ENCODE data around the gene KLHDC8B. TPM values are rescaled to one million over a fixed set of nuclear protein-coding genes. Genes with fewer than 3 reads are reported as not detected.

The KLHDC8B gene
- 1 to 10 TPM; 1.5 to 1.7 TPM for total RNA-seq

GRCh38 chr3:49171119-49171774, at the start of gene KLHDC8B:
KLHDC8B (plus strand) TSS chr3:49171598; CDS start chr3:49172770, 1,172 bp downstream.
- POLR2A ChIA-PET: interaction anchor here (1.0 kb wide), 1 partner anchor 67 kb away, joined by 3 read pairs; no protein-coding TSS in a partner anchor
- H3K36me3 Mint-ChIP-seq (ENCODE audit: low read depth): peaks cover 5% of the 10 kb centered on the region
- no peaks in the 10 kb centered on the region for H3K9me3 Mint-ChIP-seq
- no peaks in the 10 kb centered on the region for H3K27me3 Mint-ChIP-seq
- H3K27ac Mint-ChIP-seq: peak within 1 kb of the TSS; percentile 75
- H3K4me3 Mint-ChIP-seq: peak within 1 kb of the TSS; percentile 71
- CTCF ChIA-PET: interaction anchor here (0.6 to 2.8 kb wide), 20 partner anchors 9 to 385 kb away, joined by 3 to 27 read pairs (median 4); partner anchors contain the start of genes NDUFAF3, USP19 and WDR6
- DNase-seq: peak; percentile 81
- peaks cover 19% of the 10 kb centered on the region for H3K4me1 Mint-ChIP-seq

- Mint-ChIP-seq H3K9me3 (no peaks in the 10 kb centered on the region), H3K36me3 (ENCODE audit: low read depth) (peaks cover 19% of the 10 kb centered on the region), H3K4me3 (peak overlapping the region; percentile 91), H3K27ac (peak overlapping the region; percentile 94), H3K27me3 (no peaks in the 10 kb centered on the region), H3K4me1 (peaks cover 23% of the 10 kb centered on the region)
- ChIA-PET CTCF (interaction anchor here (1.0 to 3.8 kb wide), 6 partner anchors 8 to 49 kb away, joined by 3 to 17 read pairs (median 8); partner anchors contain the start of genes KLHDC8B, LAMB2 and QRICH1), POLR2A (no interaction called here)
- no peak for DNase-seq
Measured at GRCh38 chr3:49122022-49122421, 49.4 kb upstream of the KLHDC8B start.

GRCh38 chr3:49122451-49122850, 48.9 kb upstream of the KLHDC8B start:
- H3K4me1 Mint-ChIP-seq: peaks cover 23% of the 10 kb centered on the region
- peak overlapping the region; percentile 94 for H3K27ac Mint-ChIP-seq
- no peak for DNase-seq
- H3K27me3 Mint-ChIP-seq: no peaks in the 10 kb centered on the region
- H3K4me3 Mint-ChIP-seq: no peak overlapping the region
- H3K9me3 Mint-ChIP-seq: no peaks in the 10 kb centered on the region
- CTCF ChIA-PET: interaction anchor here (0.6 to 3.8 kb wide), 6 partner anchors 9 to 49 kb away, joined by 3 to 17 read pairs (median 5); partner anchors contain the start of genes KLHDC8B and LAMB2
- H3K36me3 Mint-ChIP-seq (ENCODE audit: low read depth): peaks cover 17% of the 10 kb centered on the region
- POLR2A ChIA-PET: no interaction called here

GRCh38 chr3:49122886-49123545, 48.4 kb upstream of the KLHDC8B start:
- ChIA-PET POLR2A (no interaction called here), CTCF (interaction anchor here (0.5 to 3.8 kb wide), 7 partner anchors 9 to 45 kb away, joined by 3 to 17 read pairs (median 5); no protein-coding TSS in a partner anchor)
- H3K4me1 Mint-ChIP-seq: peaks cover 23% of the 10 kb centered on the region
- DNase-seq: no peak
- H3K27me3 Mint-ChIP-seq: no peaks in the 10 kb centered on the region
- H3K36me3 Mint-ChIP-seq (ENCODE audit: low read depth): peaks cover 13% of the 10 kb centered on the region
- no peak overlapping the region for H3K27ac Mint-ChIP-seq
- H3K9me3 Mint-ChIP-seq: no peaks in the 10 kb centered on the region
- H3K4me3 Mint-ChIP-seq: no peak overlapping the region

- Mint-ChIP-seq H3K4me3 (no peak overlapping the region), H3K36me3 (ENCODE audit: low read depth) (peaks cover 11% of the 10 kb centered on the region), H3K4me1 (peaks cover 21% of the 10 kb centered on the region), H3K27ac (no peak overlapping the region), H3K9me3 (no peaks in the 10 kb centered on the region), H3K27me3 (no peaks in the 10 kb centered on the region)
- POLR2A ChIA-PET: no interaction called here
- DNase-seq: no peak
- CTCF ChIA-PET: interaction anchor here (0.5 to 1.5 kb wide), 3 partner anchors 11 to 15 kb away, joined by 3 to 6 read pairs (median 3); no protein-coding TSS in a partner anchor
Measured at GRCh38 chr3:49123687-49124086, 47.7 kb upstream of the KLHDC8B start.

- Mint-ChIP-seq H3K9me3 (no peaks in the 10 kb centered on the region), H3K27ac (no peak overlapping the region), H3K36me3 (ENCODE audit: low read depth) (peaks cover 6% of the 10 kb centered on the region), H3K4me3 (no peak overlapping the region), H3K4me1 (peaks cover 15% of the 10 kb centered on the region), H3K27me3 (no peaks in the 10 kb centered on the region)
- CTCF ChIA-PET: interaction anchor here (1.1 to 1.5 kb wide), 2 partner anchors 11 to 14 kb away, joined by 3 to 6 read pairs; no protein-coding TSS in a partner anchor
- POLR2A ChIA-PET: no interaction called here
- no peak for DNase-seq
Measured at GRCh38 chr3:49124203-49124602, 47.2 kb upstream of the KLHDC8B start.

- no peak overlapping the region for H3K4me3 Mint-ChIP-seq
- DNase-seq: no peak
- POLR2A ChIA-PET: no interaction called here
- H3K4me1 Mint-ChIP-seq: peaks cover 7% of the 10 kb centered on the region
- peaks cover under 1% of the 10 kb centered on the region for H3K36me3 Mint-ChIP-seq (ENCODE audit: low read depth)
- H3K9me3 Mint-ChIP-seq: no peaks in the 10 kb centered on the region
- H3K27me3 Mint-ChIP-seq: no peaks in the 10 kb centered on the region
- H3K27ac Mint-ChIP-seq: no peak overlapping the region
- CTCF ChIA-PET: no interaction called here
Measured at GRCh38 chr3:49124991-49125670, 46.3 kb upstream of the KLHDC8B start.

- peaks cover 16% of the 10 kb centered on the region for H3K27me3 Mint-ChIP-seq
- ChIA-PET CTCF (interaction anchor here (1.1 to 3.8 kb wide), 3 partner anchors 10 to 124 kb away, joined by 3 to 11 read pairs (median 3); partner anchors contain the start of genes USP19 and WDR6), POLR2A (no interaction called here)
- no peak for DNase-seq
- peaks cover 3% of the 10 kb centered on the region for H3K4me1 Mint-ChIP-seq
- H3K27ac Mint-ChIP-seq: no peak overlapping the region
- no peaks in the 10 kb centered on the region for H3K36me3 Mint-ChIP-seq (ENCODE audit: low read depth)
- no peaks in the 10 kb centered on the region for H3K9me3 Mint-ChIP-seq
- no peak overlapping the region for H3K4me3 Mint-ChIP-seq
Measured at GRCh38 chr3:49131040-49131439, 40.4 kb upstream of the KLHDC8B start.

GRCh38 chr3:49131576-49131975, 39.8 kb upstream of the KLHDC8B start:
- Mint-ChIP-seq H3K36me3 (ENCODE audit: low read depth) (no peaks in the 10 kb centered on the region), H3K27me3 (peaks cover 16% of the 10 kb centered on the region), H3K4me3 (no peak overlapping the region), H3K9me3 (no peaks in the 10 kb centered on the region), H3K27ac (no peak overlapping the region), H3K4me1 (peaks cover 3% of the 10 kb centered on the region)
- DNase-seq: no peak
- POLR2A ChIA-PET: no interaction called here
- CTCF ChIA-PET: interaction anchor here (0.5 to 3.8 kb wide), 5 partner anchors 10 to 782 kb away, joined by 3 to 11 read pairs (median 3); partner anchors contain the start of genes QRICH1, USP19 and WDR6

GRCh38 chr3:49132073-49132436, 39.3 kb upstream of the KLHDC8B start:
- Mint-ChIP-seq H3K9me3 (no peaks in the 10 kb centered on the region), H3K36me3 (ENCODE audit: low read depth) (no peaks in the 10 kb centered on the region), H3K4me1 (peaks cover 3% of the 10 kb centered on the region), H3K27me3 (peaks cover 16% of the 10 kb centered on the region), H3K27ac (no peak overlapping the region), H3K4me3 (no peak overlapping the region)
- DNase-seq: no peak
- POLR2A ChIA-PET: no interaction called here
- CTCF ChIA-PET: interaction anchor here (0.5 to 3.8 kb wide), 4 partner anchors 11 to 782 kb away, joined by 3 to 11 read pairs (median 6); partner anchors contain the start of genes QRICH1 and USP19

- POLR2A ChIA-PET: no interaction called here
- no peak within 1 kb of the TSS for H3K4me3 Mint-ChIP-seq
- CTCF ChIA-PET: interaction anchor here (0.9 to 3.8 kb wide), 5 partner anchors 11 to 111 kb away, joined by 3 to 11 read pairs (median 4); partner anchors contain the start of genes NDUFAF3, QRICH1 and USP19
- no peak for DNase-seq
- H3K27ac Mint-ChIP-seq: no peak within 1 kb of the TSS
- no peaks in the 10 kb centered on the region for H3K36me3 Mint-ChIP-seq (ENCODE audit: low read depth)
- peaks cover 16% of the 10 kb centered on the region for H3K27me3 Mint-ChIP-seq
- H3K4me1 Mint-ChIP-seq: peaks cover 3% of the 10 kb centered on the region
- H3K9me3 Mint-ChIP-seq: no peaks in the 10 kb centered on the region
Measured at GRCh38 chr3:49132437-49133225, 38.8 kb upstream of the KLHDC8B start, which contains the start of gene LAMB2. LAMB2 (minus strand) TSS chr3:49133050; CDS start chr3:49132867, 183 bp downstream.

Data from activated CD4-positive, alpha-beta T cell treated with anti-CD3 and anti-CD28 coated beads, Interleukin-2, amount 10 ng/mL, durations not matched to agents 7 days and 5 days (primary cell).